Sciatic nerve (tissue), 1 donor: Measurements from ENCODE around the gene TEX55. TPM values are rescaled to one million over a fixed set of nuclear protein-coding genes. Genes with fewer than 3 reads are reported as not detected.

Experiments
- total RNA-seq: library from RNA; stranded (reverse); fragmentation: NEBNext Ultra II Directional; extraction: Animal tissue kit (Norgen Biotek cat#: 25700); gene quantifications from one replicate; pipeline ENCODE4 v1.2.1, GENCODE V29; 2021
- donor health status: DM: no; HTN: no; CAD: no.

TEX55 gene
- total RNA-seq, 1 donor from 2014 or later: not detected

Other genes starting within 250 kb of the TEX55 start
- 19.8 TPM for gene IGSF11, start 111.3 kb upstream of the TEX55 start, total RNA-seq
- 0.98 TPM for gene UPK1B, start 27.4 kb downstream of the TEX55 start, total RNA-seq
- 26.7 TPM for gene B4GALT4, start 94.7 kb downstream of the TEX55 start, total RNA-seq
- 85.6 TPM for gene ARHGAP31, start 148.2 kb downstream of the TEX55 start, total RNA-seq